Measurements from ENCODE around the gene MANEAL. TPM values are rescaled to one million over a fixed set of nuclear protein-coding genes. Genes with fewer than 3 reads are reported as not detected.

The MANEAL gene
- total RNA-seq, 1 donor from 2014 or later: 11.6 TPM

GRCh38 chr1:37753473-37754321 lies 40.0 kb upstream of the MANEAL start:
- TF ChIP-seq CTCF (conservative IDR thresholded peaks at IDR 0.05): no peak
- H3K27ac Mint-ChIP-seq: no peak overlapping the region
- H3K4me1 Mint-ChIP-seq (ENCODE audit: unreplicated experiment): no peaks in the 10 kb centered on the region
- H3K9me3 Mint-ChIP-seq: no peaks in the 10 kb centered on the region
- H3K36me3 Mint-ChIP-seq: no peaks in the 10 kb centered on the region
- peaks cover 40% of the 10 kb centered on the region for H3K27me3 Mint-ChIP-seq
- DNase-seq (ENCODE audit: extremely low spot score, unreplicated experiment): no peak
- H3K4me3 Mint-ChIP-seq: peak overlapping the region; percentile 69

- Mint-ChIP-seq H3K9me3 (no peaks in the 10 kb centered on the region), H3K4me3 (no peak overlapping the region), H3K4me1 (ENCODE audit: unreplicated experiment) (no peaks in the 10 kb centered on the region), H3K36me3 (no peaks in the 10 kb centered on the region), H3K27me3 (peaks cover 30% of the 10 kb centered on the region), H3K27ac (no peak overlapping the region)
- TF ChIP-seq CTCF (conservative IDR thresholded peaks at IDR 0.05): no peak
- DNase-seq (ENCODE audit: extremely low spot score, unreplicated experiment): no peak
Measured at GRCh38 chr1:37755290-37755689, 38.4 kb upstream of the MANEAL start.

- TF ChIP-seq CTCF (conservative IDR thresholded peaks at IDR 0.05): no peak
Measured at GRCh38 chr1:37755951-37756560, 37.6 kb upstream of the MANEAL start.

GRCh38 chr1:37759451-37759850 lies 34.2 kb upstream of the MANEAL start:
- DNase-seq (ENCODE audit: extremely low spot score, unreplicated experiment): no peak
- no peak overlapping the region for H3K4me3 Mint-ChIP-seq
- no peaks in the 10 kb centered on the region for H3K4me1 Mint-ChIP-seq (ENCODE audit: unreplicated experiment)
- no peaks in the 10 kb centered on the region for H3K9me3 Mint-ChIP-seq
- no peak overlapping the region for H3K27ac Mint-ChIP-seq
- peaks cover 27% of the 10 kb centered on the region for H3K27me3 Mint-ChIP-seq
- H3K36me3 Mint-ChIP-seq: no peaks in the 10 kb centered on the region
- no peak for TF ChIP-seq CTCF (conservative IDR thresholded peaks at IDR 0.05)

More at GRCh38 chr1:37755951-37756560, 37.6 kb upstream of the MANEAL start:
- DNase-seq (ENCODE audit: extremely low spot score, unreplicated experiment): no peak
- H3K9me3 Mint-ChIP-seq: no peaks in the 10 kb centered on the region
- H3K36me3 Mint-ChIP-seq: no peaks in the 10 kb centered on the region
- H3K4me3 Mint-ChIP-seq: no peak overlapping the region
- H3K27me3 Mint-ChIP-seq: peaks cover 22% of the 10 kb centered on the region
- no peaks in the 10 kb centered on the region for H3K4me1 Mint-ChIP-seq (ENCODE audit: unreplicated experiment)
- H3K27ac Mint-ChIP-seq: no peak overlapping the region

GRCh38 chr1:37761416-37762095 lies 32.1 kb upstream of the MANEAL start:
- Mint-ChIP-seq H3K27me3 (peaks cover 48% of the 10 kb centered on the region), H3K36me3 (no peaks in the 10 kb centered on the region)

More at GRCh38 chr1:37761416-37762095, 32.1 kb upstream of the MANEAL start:
- no peak for DNase-seq (ENCODE audit: extremely low spot score, unreplicated experiment)
- Mint-ChIP-seq H3K4me3 (no peak overlapping the region), H3K9me3 (no peaks in the 10 kb centered on the region), H3K4me1 (ENCODE audit: unreplicated experiment) (no peaks in the 10 kb centered on the region), H3K27ac (no peak overlapping the region)
- TF ChIP-seq CTCF (conservative IDR thresholded peaks at IDR 0.05): no peak
